OCI-LY3 (cell line): ENCODE measurements around the gene GADL1.

Experiments used
- EZH2phosphoT487 ChIP-seq: fragments of 200-600 bp; shearing (Covaris generic); IDR thresholded peaks from 2 replicates; pipeline ENCODE4 v1.6.1; 2018; ENCODE audit warnings: antibody characterized with exemption, mixed run types, low read depth
- TF ChIP-seq, protein P1 (sequence below): fragments of 200-600, 300-600 bp; sonication (generic); IDR thresholded peaks from 2 replicates; pipeline ENCODE4 v1.5.1; 2014; ENCODE audit warnings: antibody characterized with exemption, low read length, low read depth

DNA sequence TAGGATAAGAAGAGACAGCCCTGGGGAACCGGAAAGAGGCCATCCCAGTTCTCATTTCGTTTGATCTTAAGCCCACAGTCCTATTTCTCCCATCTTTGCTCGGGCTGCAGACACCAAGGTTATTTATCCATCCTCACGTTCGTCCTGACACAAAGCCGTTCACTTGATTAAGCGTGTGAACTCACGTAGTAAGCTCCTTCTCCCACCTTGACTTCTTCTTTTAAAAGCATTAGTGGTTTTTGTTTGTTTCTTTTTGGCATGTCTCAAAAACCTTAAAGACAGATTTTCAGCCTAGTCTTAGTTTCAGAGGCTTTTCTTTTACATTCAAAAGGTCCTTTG lies 217.1 kb downstream of the GADL1 start:
- TF ChIP-seq, protein P1, sequence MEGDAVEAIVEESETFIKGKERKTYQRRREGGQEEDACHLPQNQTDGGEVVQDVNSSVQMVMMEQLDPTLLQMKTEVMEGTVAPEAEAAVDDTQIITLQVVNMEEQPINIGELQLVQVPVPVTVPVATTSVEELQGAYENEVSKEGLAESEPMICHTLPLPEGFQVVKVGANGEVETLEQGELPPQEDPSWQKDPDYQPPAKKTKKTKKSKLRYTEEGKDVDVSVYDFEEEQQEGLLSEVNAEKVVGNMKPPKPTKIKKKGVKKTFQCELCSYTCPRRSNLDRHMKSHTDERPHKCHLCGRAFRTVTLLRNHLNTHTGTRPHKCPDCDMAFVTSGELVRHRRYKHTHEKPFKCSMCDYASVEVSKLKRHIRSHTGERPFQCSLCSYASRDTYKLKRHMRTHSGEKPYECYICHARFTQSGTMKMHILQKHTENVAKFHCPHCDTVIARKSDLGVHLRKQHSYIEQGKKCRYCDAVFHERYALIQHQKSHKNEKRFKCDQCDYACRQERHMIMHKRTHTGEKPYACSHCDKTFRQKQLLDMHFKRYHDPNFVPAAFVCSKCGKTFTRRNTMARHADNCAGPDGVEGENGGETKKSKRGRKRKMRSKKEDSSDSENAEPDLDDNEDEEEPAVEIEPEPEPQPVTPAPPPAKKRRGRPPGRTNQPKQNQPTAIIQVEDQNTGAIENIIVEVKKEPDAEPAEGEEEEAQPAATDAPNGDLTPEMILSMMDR, result no peak
- no peak for TF ChIP-seq EZH2phosphoT487
